Activated CD8-positive, alpha-beta memory T cell treated with anti-CD3 and anti-CD28 coated beads, Interleukin-2, amount 50 U/mL, for 4 hours (primary cell): ENCODE data around the gene CC2D1A.
A peak's percentile ranks its signal among the peaks of the same experiment; 100 is the strongest.

Source experiments
- DNase-seq: peaks from one replicate; pipeline ENCODE4 v3.0.0-alpha.2; 2020

Gene CC2D1A

DNA sequence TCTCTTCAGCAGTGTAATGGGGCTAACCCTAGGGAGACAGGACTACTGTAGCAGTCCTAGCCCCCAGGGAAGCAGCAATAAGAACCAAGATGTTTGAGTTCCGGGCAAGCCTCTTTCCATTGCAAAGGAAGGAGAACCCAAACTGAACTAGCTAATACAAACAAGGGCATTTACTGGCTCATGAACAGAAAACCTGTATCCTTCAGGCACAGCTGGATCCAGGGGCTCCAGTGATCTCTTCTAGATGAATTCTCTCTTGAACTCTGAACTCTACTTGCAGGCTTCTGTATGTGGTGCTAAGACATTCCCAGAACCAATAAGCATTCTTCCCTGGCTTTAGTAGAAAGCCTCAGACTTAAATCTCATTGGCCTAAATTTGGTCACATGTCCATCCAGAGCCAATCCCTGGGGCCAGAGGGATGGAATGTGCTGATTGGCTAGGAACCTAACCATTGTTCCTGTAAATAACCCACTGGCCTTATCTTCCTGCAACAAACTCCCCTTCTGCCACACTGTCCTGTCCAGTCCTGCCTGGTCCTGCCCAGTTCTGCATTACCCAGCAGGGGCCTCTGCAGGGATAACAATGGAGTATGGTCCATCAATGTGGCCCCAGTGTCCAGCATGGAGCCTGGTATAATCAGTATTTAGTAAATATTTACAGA lies 36.2 kb downstream of the CC2D1A start:
- DNase-seq = no peak

- no peak for DNase-seq
These were observed 40.4 kb downstream of the CC2D1A start for GRCh38 chr19:13946414-13946813.

- DNase-seq = no peak
These were observed 45.0 kb downstream of the CC2D1A start for GRCh38 chr19:13951043-13951442.

DNA sequence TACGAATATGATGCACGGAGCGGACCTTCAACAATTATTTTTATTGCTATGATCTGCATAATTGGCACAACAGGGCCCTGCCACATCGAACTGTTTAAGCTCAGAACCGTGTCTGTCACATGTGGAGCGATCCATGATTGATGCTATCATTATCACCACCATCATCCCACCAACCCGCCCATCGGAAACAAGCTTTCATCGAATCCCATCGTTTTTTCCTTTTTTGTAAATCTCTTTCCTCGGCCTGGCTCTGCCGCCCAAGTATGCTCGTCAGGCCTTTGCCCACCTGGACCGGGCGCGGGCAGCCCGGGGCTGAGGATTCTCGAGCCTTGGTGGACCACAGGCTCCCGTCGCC lies 45.8 kb downstream of the CC2D1A start:
- DNase-seq = no peak

DNA sequence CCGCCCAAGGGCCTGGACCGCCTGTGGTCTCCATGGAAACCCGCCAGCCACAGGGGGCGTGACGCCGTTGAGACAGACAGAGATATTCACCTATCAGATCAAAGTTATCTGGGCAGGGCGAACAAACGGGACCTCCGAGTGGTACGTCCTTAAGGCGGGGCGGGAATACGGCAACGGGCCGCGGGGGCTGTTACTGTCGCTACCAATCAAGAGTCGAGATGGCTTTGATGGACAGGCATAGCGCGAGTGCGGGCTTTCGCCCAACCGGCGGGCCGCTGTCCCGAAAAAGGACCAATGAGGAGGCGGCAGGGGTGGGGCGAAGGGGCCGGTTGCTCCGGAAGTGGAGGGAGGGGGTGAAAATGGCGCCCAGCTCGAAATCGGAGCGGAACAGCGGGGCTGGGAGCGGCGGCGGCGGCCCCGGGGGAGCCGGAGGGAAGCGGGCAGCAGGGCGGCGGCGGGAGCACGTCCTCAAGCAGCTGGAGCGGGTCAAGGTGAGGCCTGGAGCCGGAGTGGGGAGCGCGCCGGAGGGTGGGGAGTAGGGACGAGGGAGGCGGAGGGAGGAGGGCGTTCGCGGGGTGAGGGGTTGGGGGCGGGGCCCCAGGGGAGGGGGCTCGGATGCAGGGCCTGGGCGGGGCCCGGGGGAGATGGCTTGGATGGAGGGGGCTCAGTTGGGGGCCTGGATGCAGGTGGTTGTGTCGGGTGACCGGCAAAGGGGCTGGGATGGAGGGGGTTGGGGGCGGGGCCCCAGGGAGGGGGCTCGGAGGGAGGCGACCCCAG lies 46.3 kb downstream of the CC2D1A start, which contains the start of gene DCAF15:
TSS of gene DCAF15 (plus strand) at position 356 of the 777 bp plus-strand sequence. CDS start at position 360, 4 bp downstream.
- DNase-seq = peak; percentile 98

GRCh38 chr19:13952931-13953531 lies 47.0 kb downstream of the CC2D1A start:
- DNase-seq = no peak

DNA sequence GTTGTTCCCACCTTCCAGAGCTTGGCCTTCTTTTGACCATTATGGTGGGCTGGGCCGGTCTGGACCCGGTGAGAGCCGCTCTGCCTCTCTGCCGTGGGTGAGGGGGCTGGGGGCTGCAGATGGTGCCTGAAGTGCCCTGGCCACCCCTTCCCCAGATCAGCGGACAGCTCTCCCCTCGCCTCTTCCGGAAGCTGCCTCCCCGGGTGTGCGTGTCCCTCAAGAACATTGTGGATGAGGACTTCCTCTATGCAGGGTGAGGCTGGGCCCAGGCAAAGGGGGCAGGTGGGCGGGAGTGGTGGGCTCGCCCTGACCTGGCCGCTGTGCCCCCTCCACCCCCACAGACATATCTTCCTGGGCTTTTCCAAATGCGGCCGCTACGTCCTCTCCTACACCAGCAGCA lies 48.2 kb downstream of the CC2D1A start:
- no peak for DNase-seq

GRCh38 chr19:13955662-13956364 lies 49.8 kb downstream of the CC2D1A start:
- DNase-seq = no peak

DNA sequence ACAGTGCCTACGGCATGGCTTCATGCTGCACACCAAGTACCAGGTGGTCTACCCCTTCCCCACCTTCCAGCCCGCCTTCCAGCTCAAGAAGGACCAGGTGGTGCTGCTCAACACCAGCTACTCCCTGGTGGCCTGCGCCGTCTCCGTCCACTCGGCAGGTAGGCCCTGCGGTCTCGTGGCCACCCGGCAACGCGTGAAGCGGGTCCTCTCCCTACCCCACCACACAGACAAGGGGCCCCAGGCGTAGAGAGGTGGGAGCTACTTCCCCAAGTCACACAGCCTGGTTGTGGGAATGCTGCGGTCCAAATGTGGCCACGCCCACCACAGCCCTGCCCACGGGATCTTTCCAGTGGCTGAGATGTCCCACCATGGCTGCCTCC lies 50.4 kb downstream of the CC2D1A start:
- no peak for DNase-seq

DNA sequence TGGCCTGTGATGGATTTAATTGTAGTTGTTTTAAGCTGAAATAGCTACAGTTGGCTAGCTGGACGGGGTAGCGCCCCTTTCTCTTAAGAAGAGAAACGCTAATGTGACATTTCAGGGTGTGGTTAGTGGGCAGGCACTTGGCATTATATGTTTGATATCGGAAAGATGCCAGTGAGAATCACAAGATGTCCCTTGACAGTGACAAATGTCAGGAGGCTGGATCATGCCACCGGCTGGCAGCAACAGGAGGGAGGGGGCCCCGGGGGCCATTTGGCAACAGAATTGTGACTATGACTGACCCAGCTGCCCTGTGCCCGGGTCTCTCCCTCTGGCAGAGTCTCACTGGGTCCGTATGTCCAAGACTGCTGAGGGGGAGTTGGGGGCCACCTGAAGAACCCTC lies 51.0 kb downstream of the CC2D1A start:
- DNase-seq = no peak

GRCh38 chr19:13958043-13958442 lies 52.0 kb downstream of the CC2D1A start:
- DNase-seq = no peak

- DNase-seq = no peak
These were observed 53.4 kb downstream of the CC2D1A start for GRCh38 chr19:13959141-13959961.

GRCh38 chr19:13959962-13960862 lies 54.2 kb downstream of the CC2D1A start:
- DNase-seq = peak; percentile 47

DNA sequence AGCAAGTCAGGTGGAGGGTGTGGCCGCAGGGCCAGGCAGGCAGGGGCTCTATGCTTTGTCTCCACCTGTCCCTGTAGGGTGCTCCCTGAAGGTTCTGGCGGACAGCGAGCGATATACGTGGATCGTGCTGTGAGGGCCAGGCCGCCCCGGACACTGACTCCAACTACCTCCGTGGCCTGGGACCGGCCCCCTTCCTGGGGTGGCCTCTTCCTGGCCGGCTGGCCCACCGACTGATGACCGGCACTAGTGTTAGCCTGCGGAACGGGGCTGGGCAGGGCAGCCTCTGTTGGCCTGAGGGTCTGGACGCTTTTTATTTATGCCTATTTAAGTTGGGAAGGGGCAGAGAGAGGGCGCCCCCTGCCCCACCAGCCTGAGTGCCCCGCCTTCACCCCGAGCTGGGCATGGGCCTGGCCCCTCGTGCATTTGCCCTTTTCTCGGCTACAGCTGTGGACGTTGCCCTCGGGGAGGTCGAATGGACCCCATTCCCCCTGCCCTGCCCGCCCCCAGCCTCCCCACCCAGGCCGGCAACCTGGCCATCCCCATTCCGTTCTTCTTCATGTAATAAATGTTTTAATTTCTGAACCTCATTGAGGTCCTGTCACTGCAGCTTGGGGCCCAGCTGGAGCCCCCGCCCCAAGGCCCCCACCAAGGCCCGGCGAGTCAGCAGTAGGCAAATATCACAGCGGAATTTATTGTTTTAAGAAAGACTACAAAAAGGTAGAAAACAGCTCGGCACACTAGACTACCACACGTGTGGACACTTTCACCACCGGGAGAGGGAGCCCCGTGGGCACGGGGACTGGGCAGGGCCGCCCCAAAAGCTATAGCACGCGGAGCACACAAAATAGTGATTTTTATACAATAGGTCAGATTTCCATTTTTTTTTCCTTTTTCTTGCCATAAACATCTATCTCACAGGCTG lies 55.1 kb downstream of the CC2D1A start:
- DNase-seq = no peak

DNA sequence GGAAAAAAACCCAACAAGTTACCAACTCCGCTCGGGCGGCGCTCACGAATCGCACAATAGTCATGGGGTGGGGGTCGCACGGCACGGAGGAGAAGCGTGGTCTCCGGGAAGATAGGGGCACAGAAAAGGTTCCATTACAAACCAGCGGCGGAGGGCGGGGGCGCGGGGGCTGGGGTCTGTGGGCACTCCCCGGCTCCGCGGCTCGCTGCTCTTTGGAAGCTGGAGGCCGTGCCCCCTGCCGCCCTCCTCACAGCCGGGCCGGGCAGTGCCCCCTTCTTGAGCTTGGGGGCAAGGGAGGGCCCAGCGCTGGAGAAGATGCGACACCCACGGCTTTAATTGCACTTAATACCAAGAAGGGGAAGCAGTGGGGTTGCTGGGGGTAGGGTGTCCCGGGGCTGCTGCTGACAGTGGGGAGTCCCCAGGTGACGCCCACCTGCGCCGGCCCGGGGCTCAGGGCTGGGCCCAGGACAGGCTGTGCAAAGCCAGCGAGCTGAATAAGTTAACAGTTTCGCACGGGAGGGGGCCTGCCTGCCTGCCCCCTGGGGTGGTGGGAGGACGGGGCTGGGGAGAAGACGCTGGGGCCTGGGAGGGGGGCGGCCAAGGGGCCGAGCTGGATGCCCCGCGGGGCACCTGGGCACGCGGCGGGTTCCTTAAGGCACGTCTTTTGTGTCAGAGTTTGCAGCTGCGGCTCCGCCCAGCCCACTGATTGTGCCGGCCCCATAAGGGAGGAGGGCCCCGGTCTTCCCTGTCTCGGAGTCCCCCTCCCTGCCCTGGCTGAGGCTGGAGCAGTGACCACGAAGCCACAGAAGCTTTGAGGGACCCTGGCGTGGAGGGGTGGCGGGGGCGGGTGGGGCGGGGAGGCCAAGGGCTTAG lies 56.1 kb downstream of the CC2D1A start:
- no peak for DNase-seq

DNA sequence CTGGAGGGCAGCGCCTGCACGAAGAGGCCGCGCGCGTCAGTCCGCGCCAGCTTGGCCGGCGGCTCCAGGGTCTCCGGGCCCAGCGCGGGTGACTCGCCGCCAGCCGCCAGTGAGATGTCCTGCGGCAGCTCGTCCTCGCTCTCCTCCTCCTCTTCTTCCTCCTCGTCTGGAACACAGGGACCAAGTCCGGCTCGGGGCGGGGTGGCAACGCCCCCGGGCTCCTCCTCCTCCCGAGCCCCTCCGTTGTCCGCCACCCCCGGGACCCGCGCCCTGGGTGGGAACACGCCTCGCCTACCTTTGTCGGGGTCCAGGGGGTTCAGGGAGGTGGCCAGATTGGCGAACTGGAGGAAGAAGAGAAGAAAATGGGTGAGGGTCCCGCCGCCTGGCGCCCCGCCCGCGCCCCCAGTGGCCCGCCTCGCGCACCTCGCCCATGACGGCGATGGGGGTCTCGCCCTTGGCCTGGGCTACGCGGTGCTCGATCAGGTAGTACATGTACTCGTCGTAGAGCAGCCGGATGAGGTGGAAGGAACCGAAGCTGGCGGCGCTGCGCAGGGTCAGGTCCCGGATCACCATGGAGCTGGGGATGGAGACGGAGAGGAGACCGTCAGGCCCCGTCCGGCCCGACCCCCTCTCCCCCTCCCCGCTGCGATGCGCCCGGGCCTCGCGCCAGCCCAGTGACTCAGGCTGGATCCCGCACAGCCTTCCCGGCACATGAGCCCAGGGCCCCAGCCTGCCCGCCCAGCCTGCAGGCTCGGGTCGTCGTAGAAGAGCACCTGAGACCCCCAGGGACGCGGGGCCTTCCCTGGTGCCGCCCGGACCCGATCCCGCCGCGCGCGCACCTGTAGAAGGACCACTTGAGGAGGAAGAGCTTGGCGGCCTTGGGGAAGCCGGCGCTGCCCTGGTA lies 57.0 kb downstream of the CC2D1A start:
- no peak for DNase-seq

GRCh38 chr19:13963603-13964105 lies 57.7 kb downstream of the CC2D1A start:
- DNase-seq = no peak

DNA sequence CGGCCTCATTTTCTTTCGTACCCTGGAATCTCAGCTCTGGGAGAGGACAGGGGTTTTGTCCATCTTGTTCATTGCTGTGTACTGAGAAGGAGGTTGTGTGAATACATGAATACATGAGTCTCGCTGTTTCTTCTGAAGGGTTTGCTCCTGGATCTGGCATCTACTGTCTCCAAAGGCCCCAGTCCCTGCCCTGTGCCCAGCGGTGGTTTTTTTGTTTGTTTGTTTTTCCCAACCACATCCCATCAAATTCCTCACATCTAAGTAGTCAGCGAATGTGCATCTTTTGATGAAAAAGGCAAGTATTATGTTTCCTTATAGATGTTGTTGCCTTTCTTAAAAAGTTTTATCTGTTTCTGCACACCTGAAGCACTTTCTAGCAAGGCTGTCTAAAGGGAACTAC lies 58.8 kb downstream of the CC2D1A start:
- no peak for DNase-seq
